Lower leg skin (tissue), 3 donors: ENCODE results near the gene SLC5A9.

ENCODE experiments used
- POLR2A ChIP-seq, 2 donors: fragments of 450-650 bp; IDR thresholded peaks; one replicate each; pipeline ENCODE4 v1.6.1; 2016 to 2017; ENCODE audit warnings: antibody characterized with exemption in 2 of 2, mild to moderate bottlenecking in 1 of 2, moderate library complexity in 1 of 2
- TF ChIP-seq, protein P1 (sequence below), 3 donors: fragments of 450-650 bp; IDR thresholded peaks; one replicate each; pipeline ENCODE4 v1.5.1; 2016; ENCODE audit warnings: antibody characterized with exemption in 3 of 3, mild to moderate bottlenecking in 3 of 3, moderate library complexity in 2 of 3

DNA sequence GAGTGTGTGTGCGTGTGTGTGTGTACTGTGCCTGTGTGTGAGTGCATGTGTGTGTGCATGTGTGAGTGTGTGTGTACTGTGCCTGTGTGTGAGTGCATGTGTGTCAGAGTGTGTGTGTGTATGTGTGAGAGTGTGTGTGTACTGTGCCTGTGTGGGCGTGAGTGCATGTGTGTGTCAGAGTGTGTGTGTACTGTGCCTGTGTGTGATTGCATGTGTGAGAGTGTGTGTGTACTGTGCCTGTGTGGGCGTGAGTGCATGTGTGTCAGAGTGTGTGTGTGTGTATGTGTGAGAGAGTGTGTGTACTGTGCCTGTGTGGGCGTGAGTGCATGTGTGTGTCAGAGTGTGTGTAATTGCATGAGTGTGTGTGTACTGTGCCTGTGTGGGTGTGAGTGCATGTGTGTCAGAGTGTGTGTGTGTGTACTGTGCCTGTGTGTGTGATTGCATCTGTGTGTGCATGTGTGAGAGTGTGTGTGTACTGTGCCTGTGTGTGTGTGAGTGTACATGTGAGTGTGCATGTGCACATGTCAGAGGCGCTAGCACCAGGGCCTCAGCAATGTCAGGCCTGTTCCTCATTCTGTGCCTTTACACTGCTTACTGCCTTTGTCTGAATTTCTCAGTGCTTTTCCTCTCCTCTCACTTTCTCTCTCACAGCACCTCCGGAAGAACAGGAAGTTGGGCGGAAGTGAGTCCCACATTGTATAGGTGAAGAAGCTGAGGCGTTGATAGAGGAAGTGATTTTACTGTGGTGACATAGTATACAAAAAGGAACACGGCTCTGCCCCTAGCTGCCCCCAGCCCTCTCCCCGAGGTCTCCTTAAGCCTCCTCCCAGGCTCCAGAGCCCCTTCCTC is 4.9 kb downstream of the SLC5A9 start:
- TF ChIP-seq, protein P1, sequence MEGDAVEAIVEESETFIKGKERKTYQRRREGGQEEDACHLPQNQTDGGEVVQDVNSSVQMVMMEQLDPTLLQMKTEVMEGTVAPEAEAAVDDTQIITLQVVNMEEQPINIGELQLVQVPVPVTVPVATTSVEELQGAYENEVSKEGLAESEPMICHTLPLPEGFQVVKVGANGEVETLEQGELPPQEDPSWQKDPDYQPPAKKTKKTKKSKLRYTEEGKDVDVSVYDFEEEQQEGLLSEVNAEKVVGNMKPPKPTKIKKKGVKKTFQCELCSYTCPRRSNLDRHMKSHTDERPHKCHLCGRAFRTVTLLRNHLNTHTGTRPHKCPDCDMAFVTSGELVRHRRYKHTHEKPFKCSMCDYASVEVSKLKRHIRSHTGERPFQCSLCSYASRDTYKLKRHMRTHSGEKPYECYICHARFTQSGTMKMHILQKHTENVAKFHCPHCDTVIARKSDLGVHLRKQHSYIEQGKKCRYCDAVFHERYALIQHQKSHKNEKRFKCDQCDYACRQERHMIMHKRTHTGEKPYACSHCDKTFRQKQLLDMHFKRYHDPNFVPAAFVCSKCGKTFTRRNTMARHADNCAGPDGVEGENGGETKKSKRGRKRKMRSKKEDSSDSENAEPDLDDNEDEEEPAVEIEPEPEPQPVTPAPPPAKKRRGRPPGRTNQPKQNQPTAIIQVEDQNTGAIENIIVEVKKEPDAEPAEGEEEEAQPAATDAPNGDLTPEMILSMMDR (IDR thresholded peaks at IDR 0.05), result no peak
- TF ChIP-seq POLR2A (IDR thresholded peaks at IDR 0.05), result no peak
